CD4-positive, alpha-beta T cell treated with Interleukin-17A for 4 hours (primary cell): ENCODE data around the gene ZNF429.
"Not testable (repeated sequence)": the region's sequence is repeated elsewhere in the genome, so short reads cannot be mapped to it uniquely, and the experiment has no call there.

Source experiments
- DNase-seq: peaks from one replicate; pipeline ENCODE4 v3.0.0-alpha.2; 2020; ENCODE audit warnings: mixed read lengths

ZNF429 gene

GRCh38 chr19:21505459-21506451 lies at the start of gene ZNF429:
TSS of gene ZNF429 (plus strand) at chr19:21505602. CDS start at chr19:21505772, 170 bp downstream.
- peak; percentile 91 for DNase-seq

GRCh38 chr19:21460686-21461085 lies 44.7 kb upstream of the ZNF429 start:
- no peak for DNase-seq

- DNase-seq, result no peak
Observed at GRCh38 chr19:21462540-21462939, 42.9 kb upstream of the ZNF429 start.

GRCh38 chr19:21463449-21464105 lies 41.8 kb upstream of the ZNF429 start:
- peak; percentile 48 for DNase-seq

- DNase-seq, result no peak
Observed at GRCh38 chr19:21466627-21467026, 38.8 kb upstream of the ZNF429 start.

GRCh38 chr19:21468791-21469190 lies 36.6 kb upstream of the ZNF429 start:
- DNase-seq, result no peak

- DNase-seq, result no peak
Observed at GRCh38 chr19:21472507-21472906, 32.9 kb upstream of the ZNF429 start.

- peak; percentile 78 for DNase-seq
Observed at GRCh38 chr19:21474671-21475181, 30.7 kb upstream of the ZNF429 start.

GRCh38 chr19:21482361-21482760 lies 23.0 kb upstream of the ZNF429 start:
- DNase-seq, result not testable (repeated sequence)

- peak; percentile 84 for DNase-seq
Observed at GRCh38 chr19:21482863-21483276, 22.5 kb upstream of the ZNF429 start.

GRCh38 chr19:21483589-21484170 lies 21.7 kb upstream of the ZNF429 start:
- DNase-seq, result peak; percentile 80

GRCh38 chr19:21484631-21485030 lies 20.8 kb upstream of the ZNF429 start:
- no peak for DNase-seq

GRCh38 chr19:21485926-21486325 lies 19.5 kb upstream of the ZNF429 start:
- DNase-seq, result no peak

GRCh38 chr19:21487969-21488368 lies 17.4 kb upstream of the ZNF429 start:
- DNase-seq, result no peak

- no peak for DNase-seq
Observed at GRCh38 chr19:21491146-21491545, 14.3 kb upstream of the ZNF429 start.

- no peak for DNase-seq
Observed at GRCh38 chr19:21492947-21493906, 12.2 kb upstream of the ZNF429 start.

GRCh38 chr19:21496876-21497275 lies 8.5 kb upstream of the ZNF429 start:
- no peak for DNase-seq

- DNase-seq, result no peak
Observed at GRCh38 chr19:21498651-21499050, 6.8 kb upstream of the ZNF429 start.

GRCh38 chr19:21508198-21508597 lies 2.8 kb downstream of the ZNF429 start:
- DNase-seq, result no peak

- DNase-seq, result not testable (repeated sequence)
Observed at GRCh38 chr19:21511058-21511457, 5.7 kb downstream of the ZNF429 start.

- not testable (repeated sequence) for DNase-seq
Observed at GRCh38 chr19:21512609-21513008, 7.2 kb downstream of the ZNF429 start.

GRCh38 chr19:21513651-21514050 lies 8.2 kb downstream of the ZNF429 start:
- DNase-seq, result no peak
